ENCODE measurements around the gene FGD4.

FGD4 gene

GRCh38 chr12:32606443-32606842 is 207.1 kb downstream of the FGD4 start:
- no peak for TF ChIP-seq POLR2A (IDR thresholded peaks at IDR 0.05; ENCODE audit: extremely low read depth, insufficient read length)
- no peak for TF ChIP-seq CTCF (IDR thresholded peaks at IDR 0.05; ENCODE audit: low read depth, low read length)
- no peak for TF ChIP-seq MYC (IDR thresholded peaks at IDR 0.05; ENCODE audit: low read depth, low read length)
- no peak for TF ChIP-seq MAX (IDR thresholded peaks at IDR 0.05; ENCODE audit: low read depth, low read length)
- DNase-seq (ENCODE audit: low read depth), result no peak
- H3K4me3 ChIP-seq (ENCODE audit: low read depth, low read length), result no peak overlapping the region

- no peak for DNase-seq (ENCODE audit: low read depth)
- H3K4me3 ChIP-seq (ENCODE audit: low read depth, low read length), result no peak overlapping the region
- no peak for TF ChIP-seq MYC (IDR thresholded peaks at IDR 0.05; ENCODE audit: low read depth, low read length)
Observed at GRCh38 chr12:32609966-32610365, 210.6 kb downstream of the FGD4 start.

- TF ChIP-seq MYC (IDR thresholded peaks at IDR 0.05; ENCODE audit: low read depth, low read length) (no peak), MAX (IDR thresholded peaks at IDR 0.05; ENCODE audit: low read depth, low read length) (no peak), POLR2A (IDR thresholded peaks at IDR 0.05; ENCODE audit: extremely low read depth, insufficient read length) (no peak), CTCF (IDR thresholded peaks at IDR 0.05; ENCODE audit: low read depth, low read length) (no peak)
- DNase-seq (ENCODE audit: low read depth), result no peak
- no peak overlapping the region for H3K4me3 ChIP-seq (ENCODE audit: low read depth, low read length)
Observed at GRCh38 chr12:32611986-32612385, 212.6 kb downstream of the FGD4 start.

GRCh38 chr12:32612658-32613614 is 213.6 kb downstream of the FGD4 start:
- TF ChIP-seq CTCF (IDR thresholded peaks at IDR 0.05; ENCODE audit: low read depth, low read length) (no peak), MAX (IDR thresholded peaks at IDR 0.05; ENCODE audit: low read depth, low read length) (no peak), MYC (IDR thresholded peaks at IDR 0.05; ENCODE audit: low read depth, low read length) (no peak), POLR2A (IDR thresholded peaks at IDR 0.05; ENCODE audit: extremely low read depth, insufficient read length) (no peak)
- H3K4me3 ChIP-seq (ENCODE audit: low read depth, low read length), result no peak overlapping the region
- no peak for DNase-seq (ENCODE audit: low read depth)

GRCh38 chr12:32615441-32615840 is 216.1 kb downstream of the FGD4 start:
- DNase-seq (ENCODE audit: low read depth), result no peak
- H3K4me3 ChIP-seq (ENCODE audit: low read depth, low read length), result no peak overlapping the region
- TF ChIP-seq MAX (IDR thresholded peaks at IDR 0.05; ENCODE audit: low read depth, low read length) (no peak), CTCF (IDR thresholded peaks at IDR 0.05; ENCODE audit: low read depth, low read length) (no peak), POLR2A (IDR thresholded peaks at IDR 0.05; ENCODE audit: extremely low read depth, insufficient read length) (no peak), MYC (IDR thresholded peaks at IDR 0.05; ENCODE audit: low read depth, low read length) (no peak)

GRCh38 chr12:32617534-32617933 is 218.2 kb downstream of the FGD4 start:
- H3K4me3 ChIP-seq (ENCODE audit: low read depth, low read length), result no peak overlapping the region
- DNase-seq (ENCODE audit: low read depth), result no peak
- TF ChIP-seq POLR2A (IDR thresholded peaks at IDR 0.05; ENCODE audit: extremely low read depth, insufficient read length) (no peak), MAX (IDR thresholded peaks at IDR 0.05; ENCODE audit: low read depth, low read length) (no peak), MYC (IDR thresholded peaks at IDR 0.05; ENCODE audit: low read depth, low read length) (no peak), CTCF (IDR thresholded peaks at IDR 0.05; ENCODE audit: low read depth, low read length) (no peak)

Measured in NB4 (cell line).